Panc1 (cell line): ENCODE measurements around the gene CDH13. TPM values are rescaled to one million over a fixed set of nuclear protein-coding genes. Genes with fewer than 3 reads are reported as not detected.

Source experiments
- ATAC-seq: fragments of 200-7000 bp; cut with Tn5 transposase; 2 replicates; pipeline ENCODE4 v1.9.1; 2020; ENCODE audit warnings: mild to moderate bottlenecking, moderate library complexity
- BruUV-seq: library from RNA; stranded (reverse); fragments of 400-500 nt; replicated peaks from 2 replicates; lab custom pipeline; 2021; lab: Mats Ljungman, UMichigan
- CTCF ChIA-PET: fragments of 300-600 bp; sonication (Branson Sonifier 250); formaldehyde crosslinking; loops from one replicate; lab custom pipeline; 2022; ENCODE audit warnings: antibody characterized with exemption; lab: Charles Lee
- POLR2A ChIA-PET: fragments of 300-600 bp; sonication (Branson Sonifier 250); formaldehyde crosslinking; loops from one replicate; lab custom pipeline; 2022; ENCODE audit warnings: antibody characterized with exemption; lab: Charles Lee
- DNase-seq: peaks from one replicate; pipeline ENCODE4 v3.0.0-alpha.2; 2010; ENCODE audit warnings: low read depth, low spot score
- H3K27ac ChIP-seq: 2 replicates; pipeline ENCODE4 v1.5.1; 2011; ENCODE audit warnings: mild to moderate bottlenecking, low read length, inconsistent platforms
- H3K27me3 ChIP-seq: fragments of 200-500 bp; sonication (Bioruptor generic); 2 replicates; pipeline ENCODE4 v1.6.0; 2014; ENCODE audit warnings: low read length, inconsistent platforms; ENCODE audit not compliant: control insufficient read depth, insufficient read depth
- H3K36me3 ChIP-seq: fragments of 200-500 bp; sonication (Bioruptor generic); 2 replicates; pipeline ENCODE4 v1.5.1; 2014; ENCODE audit warnings: inconsistent platforms, mild to moderate bottlenecking, low read length, moderate library complexity; ENCODE audit not compliant: control insufficient read depth, insufficient read depth
- H3K4me1 ChIP-seq: 2 replicates; pipeline ENCODE4 v1.5.1; 2011; ENCODE audit warnings: inconsistent platforms, mild to moderate bottlenecking, low read length, moderate library complexity; ENCODE audit not compliant: control insufficient read depth, insufficient read depth
- H3K4me3 ChIP-seq, 2 experiments: 2 replicates each; pipeline ENCODE4 v1.5.1; 2011 to 2012; ENCODE audit warnings: low read depth in 2 of 2, low read length in 2 of 2, mild to moderate bottlenecking in 2 of 2, inconsistent platforms in 1 of 2, moderate library complexity in 1 of 2
- H3K9me3 ChIP-seq: fragments of 200-500 bp; sonication (Bioruptor generic); 2 replicates; pipeline ENCODE4 v1.5.1; 2014; ENCODE audit warnings: low read depth, mild to moderate bottlenecking, inconsistent platforms, low read length, moderate library complexity; ENCODE audit not compliant: control insufficient read depth, insufficient read depth
- POLR2AphosphoS5 ChIP-seq: IDR thresholded peaks from 2 replicates; pipeline ENCODE4 v1.6.1; 2012; ENCODE audit warnings: mild to moderate bottlenecking, low read depth, low read length, moderate library complexity
- SIN3A ChIP-seq: IDR thresholded peaks from 2 replicates; pipeline ENCODE4 v1.6.1; 2012; ENCODE audit warnings: low read depth, mild to moderate bottlenecking, low read length, moderate library complexity, borderline replicate concordance; ENCODE audit not compliant: insufficient read depth
- TCF7L2 ChIP-seq: IDR thresholded peaks from 2 replicates; pipeline ENCODE4 v1.6.1; 2011; ENCODE audit warnings: mild to moderate bottlenecking, low read depth, low read length, inconsistent platforms
- in situ Hi-C: cut with HindIII; loops from 2 replicates; pipeline ENCODE4 v1.10.0; 2016; ENCODE audit warnings: low sequenced_read_pairs, low pct_unique_long_range_greater_than_20kb
- intact Hi-C: fragments of 100-400 bp; cut with micrococcal nuclease; formaldehyde crosslinking; loops from one replicate; pipeline ENCODE4 v1.10.0; 2022; ENCODE audit not compliant: unreplicated experiment
- total RNA-seq: library from RNA; stranded (reverse); gene quantifications from one replicate; pipeline ENCODE4 v1.2.1, GENCODE V29; 2021; ENCODE audit not compliant: unreplicated experiment
- TF ChIP-seq, protein P1 (sequence below), 2 experiments: IDR thresholded peaks; 2 replicates each; pipeline ENCODE4 v1.6.1; 2011 to 2012; ENCODE audit warnings: low read depth in 2 of 2, control low read depth in 1 of 2, low read length in 1 of 2, mild to moderate bottlenecking in 1 of 2, moderate library complexity in 1 of 2; ENCODE audit not compliant: insufficient read depth in 1 of 2
- TF ChIP-seq, protein P2 (sequence below): fragments of 450-650 bp; IDR thresholded peaks from 2 replicates; pipeline ENCODE4 v1.5.1; 2017; ENCODE audit warnings: mild to moderate bottlenecking

The CDH13 gene
- total RNA-seq, 1 experiment from 2014 or later = not detected

DNA sequence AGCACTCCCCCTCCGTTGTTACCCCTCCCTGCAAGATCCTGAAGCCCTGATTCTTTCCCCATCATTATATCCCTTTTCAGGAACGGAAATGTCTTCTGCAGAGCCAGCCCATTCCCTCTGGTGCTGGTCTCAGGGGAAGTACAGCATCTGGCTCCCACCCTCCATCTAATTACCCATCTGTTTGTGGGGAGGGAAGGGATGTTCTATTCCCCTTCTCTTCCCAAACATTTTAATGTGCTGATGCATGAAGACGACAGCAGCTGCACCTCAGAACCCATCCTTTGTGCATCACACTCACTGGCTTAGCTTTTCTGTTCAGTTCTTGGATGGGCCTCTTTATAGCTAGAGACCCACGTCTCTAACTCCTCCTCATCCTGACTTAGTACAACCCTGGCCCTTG lies 367.2 kb downstream of the CDH13 start:
- POLR2A ChIA-PET = no interaction called here
- intact Hi-C loops = no loop called here
- TF ChIP-seq POLR2AphosphoS5 (no peak), TCF7L2 (no peak), SIN3A (no peak)
- TF ChIP-seq, protein P1, sequence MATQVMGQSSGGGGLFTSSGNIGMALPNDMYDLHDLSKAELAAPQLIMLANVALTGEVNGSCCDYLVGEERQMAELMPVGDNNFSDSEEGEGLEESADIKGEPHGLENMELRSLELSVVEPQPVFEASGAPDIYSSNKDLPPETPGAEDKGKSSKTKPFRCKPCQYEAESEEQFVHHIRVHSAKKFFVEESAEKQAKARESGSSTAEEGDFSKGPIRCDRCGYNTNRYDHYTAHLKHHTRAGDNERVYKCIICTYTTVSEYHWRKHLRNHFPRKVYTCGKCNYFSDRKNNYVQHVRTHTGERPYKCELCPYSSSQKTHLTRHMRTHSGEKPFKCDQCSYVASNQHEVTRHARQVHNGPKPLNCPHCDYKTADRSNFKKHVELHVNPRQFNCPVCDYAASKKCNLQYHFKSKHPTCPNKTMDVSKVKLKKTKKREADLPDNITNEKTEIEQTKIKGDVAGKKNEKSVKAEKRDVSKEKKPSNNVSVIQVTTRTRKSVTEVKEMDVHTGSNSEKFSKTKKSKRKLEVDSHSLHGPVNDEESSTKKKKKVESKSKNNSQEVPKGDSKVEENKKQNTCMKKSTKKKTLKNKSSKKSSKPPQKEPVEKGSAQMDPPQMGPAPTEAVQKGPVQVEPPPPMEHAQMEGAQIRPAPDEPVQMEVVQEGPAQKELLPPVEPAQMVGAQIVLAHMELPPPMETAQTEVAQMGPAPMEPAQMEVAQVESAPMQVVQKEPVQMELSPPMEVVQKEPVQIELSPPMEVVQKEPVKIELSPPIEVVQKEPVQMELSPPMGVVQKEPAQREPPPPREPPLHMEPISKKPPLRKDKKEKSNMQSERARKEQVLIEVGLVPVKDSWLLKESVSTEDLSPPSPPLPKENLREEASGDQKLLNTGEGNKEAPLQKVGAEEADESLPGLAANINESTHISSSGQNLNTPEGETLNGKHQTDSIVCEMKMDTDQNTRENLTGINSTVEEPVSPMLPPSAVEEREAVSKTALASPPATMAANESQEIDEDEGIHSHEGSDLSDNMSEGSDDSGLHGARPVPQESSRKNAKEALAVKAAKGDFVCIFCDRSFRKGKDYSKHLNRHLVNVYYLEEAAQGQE (IDR thresholded peaks at IDR 0.05; ENCODE audit: insufficient read depth in 1 of 2, low read depth in 2 of 2, low read length in 1 of 2) = no peak
- TF ChIP-seq, protein P2, sequence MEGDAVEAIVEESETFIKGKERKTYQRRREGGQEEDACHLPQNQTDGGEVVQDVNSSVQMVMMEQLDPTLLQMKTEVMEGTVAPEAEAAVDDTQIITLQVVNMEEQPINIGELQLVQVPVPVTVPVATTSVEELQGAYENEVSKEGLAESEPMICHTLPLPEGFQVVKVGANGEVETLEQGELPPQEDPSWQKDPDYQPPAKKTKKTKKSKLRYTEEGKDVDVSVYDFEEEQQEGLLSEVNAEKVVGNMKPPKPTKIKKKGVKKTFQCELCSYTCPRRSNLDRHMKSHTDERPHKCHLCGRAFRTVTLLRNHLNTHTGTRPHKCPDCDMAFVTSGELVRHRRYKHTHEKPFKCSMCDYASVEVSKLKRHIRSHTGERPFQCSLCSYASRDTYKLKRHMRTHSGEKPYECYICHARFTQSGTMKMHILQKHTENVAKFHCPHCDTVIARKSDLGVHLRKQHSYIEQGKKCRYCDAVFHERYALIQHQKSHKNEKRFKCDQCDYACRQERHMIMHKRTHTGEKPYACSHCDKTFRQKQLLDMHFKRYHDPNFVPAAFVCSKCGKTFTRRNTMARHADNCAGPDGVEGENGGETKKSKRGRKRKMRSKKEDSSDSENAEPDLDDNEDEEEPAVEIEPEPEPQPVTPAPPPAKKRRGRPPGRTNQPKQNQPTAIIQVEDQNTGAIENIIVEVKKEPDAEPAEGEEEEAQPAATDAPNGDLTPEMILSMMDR = no peak
- in situ Hi-C loops = no loop called here
- ATAC-seq (no peak), DNase-seq (no peak)
- Histone ChIP-seq H3K4me1 (no peaks in the 10 kb centered on the region), H3K27me3 (no peaks in the 10 kb centered on the region), H3K9me3 (no peaks in the 10 kb centered on the region), H3K4me3 (no peak overlapping the region), H3K27ac (no peak overlapping the region), H3K36me3 (no peaks in the 10 kb centered on the region)
- no TSS peak for BruUV-seq
- CTCF ChIA-PET = no interaction called here

DNA sequence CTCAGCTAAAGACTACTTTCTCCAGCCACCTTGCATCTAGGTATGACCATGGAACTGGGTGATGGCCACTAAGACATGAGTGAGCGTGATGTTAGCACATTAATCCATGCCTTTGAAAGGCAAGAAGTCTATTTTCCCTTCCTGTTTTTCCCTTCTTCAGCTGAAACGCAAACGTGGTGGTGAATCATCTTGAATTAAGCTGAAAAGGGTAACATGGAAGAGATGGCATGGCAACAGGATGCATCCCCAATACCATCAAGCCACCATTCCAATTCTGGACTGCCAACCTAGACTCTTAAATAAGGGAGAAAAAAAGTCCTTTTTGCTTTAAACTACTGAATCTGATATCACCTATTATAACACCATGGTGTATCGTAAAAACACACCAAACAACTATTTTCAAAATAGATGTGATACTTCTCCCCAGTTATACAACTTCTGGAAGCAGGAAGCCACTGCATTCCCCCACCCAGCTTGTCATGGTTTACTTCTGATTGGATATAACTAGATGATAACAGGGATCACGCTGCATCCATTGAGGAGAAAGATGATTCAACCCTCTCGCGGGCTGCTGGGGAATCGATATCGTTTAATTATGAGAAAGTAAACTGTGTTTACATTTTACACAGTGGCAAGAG lies 368.6 kb downstream of the CDH13 start:
- CTCF ChIA-PET = no interaction called here
- Histone ChIP-seq H3K27ac (no peak overlapping the region), H3K4me3 (no peak overlapping the region; a peak in 1 of 4 replicates), H3K4me1 (no peaks in the 10 kb centered on the region), H3K27me3 (no peaks in the 10 kb centered on the region), H3K36me3 (no peaks in the 10 kb centered on the region), H3K9me3 (no peaks in the 10 kb centered on the region)
- DNase-seq = no peak
- intact Hi-C loops (no loop called here), in situ Hi-C loops (no loop called here)
- POLR2A ChIA-PET = no interaction called here
- TF ChIP-seq, protein P2 = no peak
- TF ChIP-seq SIN3A (no peak), POLR2AphosphoS5 (no peak), TCF7L2 (no peak)
- TF ChIP-seq, protein P1 (IDR thresholded peaks at IDR 0.05; ENCODE audit: insufficient read depth in 1 of 2, low read depth in 2 of 2, low read length in 1 of 2) = no peak
- BruUV-seq = no TSS peak
- ATAC-seq = no peak
